ENCODE measurements around the gene MOB4.

DNA sequence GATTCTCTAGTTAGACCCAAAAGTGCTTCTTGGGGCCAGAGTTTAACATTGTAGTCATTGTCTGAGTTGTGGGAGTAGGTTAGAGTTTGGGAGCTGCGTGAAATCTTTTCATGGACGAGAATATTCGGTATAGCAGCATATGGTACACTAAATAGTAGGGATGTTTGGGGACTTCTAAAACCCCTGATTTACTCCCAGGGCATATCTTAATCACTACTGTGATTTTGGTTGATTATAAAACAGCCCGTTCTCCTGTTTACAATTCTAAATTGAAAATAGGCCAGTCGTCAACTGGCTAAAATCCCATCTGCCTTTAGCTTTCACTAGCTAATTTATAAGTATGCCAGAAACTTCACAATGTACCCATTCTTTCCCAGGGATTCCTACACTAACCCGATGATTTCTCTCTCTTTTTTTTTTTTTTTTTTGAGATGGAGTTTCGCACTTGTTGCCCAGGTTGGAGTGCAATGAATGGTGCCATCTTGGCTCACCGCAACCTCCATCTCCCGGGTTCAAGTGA is 44.3 kb downstream of the MOB4 start:
- TF ChIP-seq, protein P1, sequence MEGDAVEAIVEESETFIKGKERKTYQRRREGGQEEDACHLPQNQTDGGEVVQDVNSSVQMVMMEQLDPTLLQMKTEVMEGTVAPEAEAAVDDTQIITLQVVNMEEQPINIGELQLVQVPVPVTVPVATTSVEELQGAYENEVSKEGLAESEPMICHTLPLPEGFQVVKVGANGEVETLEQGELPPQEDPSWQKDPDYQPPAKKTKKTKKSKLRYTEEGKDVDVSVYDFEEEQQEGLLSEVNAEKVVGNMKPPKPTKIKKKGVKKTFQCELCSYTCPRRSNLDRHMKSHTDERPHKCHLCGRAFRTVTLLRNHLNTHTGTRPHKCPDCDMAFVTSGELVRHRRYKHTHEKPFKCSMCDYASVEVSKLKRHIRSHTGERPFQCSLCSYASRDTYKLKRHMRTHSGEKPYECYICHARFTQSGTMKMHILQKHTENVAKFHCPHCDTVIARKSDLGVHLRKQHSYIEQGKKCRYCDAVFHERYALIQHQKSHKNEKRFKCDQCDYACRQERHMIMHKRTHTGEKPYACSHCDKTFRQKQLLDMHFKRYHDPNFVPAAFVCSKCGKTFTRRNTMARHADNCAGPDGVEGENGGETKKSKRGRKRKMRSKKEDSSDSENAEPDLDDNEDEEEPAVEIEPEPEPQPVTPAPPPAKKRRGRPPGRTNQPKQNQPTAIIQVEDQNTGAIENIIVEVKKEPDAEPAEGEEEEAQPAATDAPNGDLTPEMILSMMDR (IDR thresholded peaks at IDR 0.05) = no peak
- TF ChIP-seq EZH2 (IDR thresholded peaks at IDR 0.05; ENCODE audit: borderline replicate concordance, insufficient read depth, low read depth, low read length, poor library complexity, severe bottlenecking) = no peak
